GM19043 (cell line): Measurements from ENCODE around the gene BNC2.

ENCODE experiments used
- ATAC-seq: cut with Tn5 transposase; IDR thresholded peaks from one replicate; pipeline ENCODE4 v1.9.1; 2021; ENCODE audit warnings: low read depth; ENCODE audit not compliant: unreplicated experiment

The BNC2 gene

DNA sequence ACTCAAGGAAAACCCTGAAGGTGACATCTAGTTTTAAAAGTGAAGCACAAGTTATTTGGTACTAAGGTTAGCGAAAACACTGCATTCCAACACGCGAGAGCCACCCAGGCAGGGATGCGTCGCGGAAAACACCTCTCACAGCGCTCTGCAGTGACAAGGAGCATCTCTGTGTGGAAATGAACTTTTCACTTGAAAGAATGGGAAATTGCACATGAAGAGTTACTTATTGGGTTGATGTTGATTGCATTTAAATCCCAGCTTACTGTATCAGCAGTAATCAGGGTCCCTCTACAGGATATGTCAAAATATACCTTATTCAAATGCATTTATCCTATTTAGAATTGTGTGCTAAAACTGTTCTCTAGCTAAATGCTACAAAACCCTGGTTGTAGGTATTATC lies 144.4 kb downstream of the BNC2 start:
- ATAC-seq = no peak

DNA sequence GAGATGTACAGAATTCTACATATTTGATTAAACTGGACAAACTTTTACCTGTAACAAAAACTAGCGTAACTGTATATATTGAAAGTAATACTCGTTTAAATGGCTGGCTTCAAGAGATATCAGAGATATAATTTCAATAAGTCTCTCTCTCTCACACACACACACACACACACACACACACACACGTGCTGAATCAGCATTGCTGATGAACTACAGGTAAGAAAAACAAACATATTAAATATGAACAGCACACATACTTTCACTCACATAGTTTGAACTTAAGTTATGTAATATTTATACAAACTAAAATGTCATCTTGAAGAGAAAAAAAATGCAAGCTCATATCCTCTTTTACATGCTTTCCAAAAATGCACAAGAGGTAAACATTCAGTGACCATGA lies 145.4 kb downstream of the BNC2 start:
- ATAC-seq = no peak

DNA sequence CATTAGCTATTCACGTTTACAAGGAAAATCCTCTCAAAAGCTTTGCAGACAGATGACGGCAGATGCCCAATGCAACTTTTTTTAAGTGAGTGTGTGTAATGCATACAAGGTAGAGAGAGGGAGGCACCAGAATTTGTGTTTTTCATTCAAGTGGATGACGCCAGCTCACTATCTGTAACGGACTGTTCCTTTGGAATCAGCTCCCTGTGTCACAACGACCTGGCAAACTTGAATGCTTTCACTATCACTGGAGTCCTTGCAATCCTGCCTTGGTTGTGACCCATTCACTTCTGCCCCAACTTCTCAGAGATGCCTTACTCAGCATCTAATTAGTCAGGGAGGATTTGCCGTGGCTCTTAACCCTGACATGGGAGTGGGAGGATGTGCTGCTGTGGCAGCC lies 148.5 kb downstream of the BNC2 start:
- no peak for ATAC-seq

GRCh38 chr9:16720386-16720785 lies 150.1 kb downstream of the BNC2 start:
- no peak for ATAC-seq

DNA sequence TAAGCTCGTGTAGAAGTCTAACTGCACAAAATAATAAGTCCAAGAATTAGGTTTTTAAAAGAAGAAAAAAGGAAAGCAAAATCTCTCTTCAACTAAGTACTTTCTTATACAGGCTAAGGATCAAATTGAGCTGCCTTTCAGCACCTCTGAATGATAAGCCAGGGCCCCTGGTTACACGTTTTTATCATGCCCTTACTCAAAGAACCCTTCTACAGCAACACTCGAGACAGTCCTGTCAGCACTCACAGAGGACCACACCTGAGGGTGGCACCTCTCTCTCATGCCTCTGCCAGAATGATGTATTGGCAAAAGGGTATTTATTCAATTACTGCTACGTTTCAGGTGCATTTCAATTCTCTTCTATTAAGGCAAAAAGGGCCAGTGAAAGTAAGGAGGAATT lies 150.5 kb downstream of the BNC2 start:
- ATAC-seq = no peak

DNA sequence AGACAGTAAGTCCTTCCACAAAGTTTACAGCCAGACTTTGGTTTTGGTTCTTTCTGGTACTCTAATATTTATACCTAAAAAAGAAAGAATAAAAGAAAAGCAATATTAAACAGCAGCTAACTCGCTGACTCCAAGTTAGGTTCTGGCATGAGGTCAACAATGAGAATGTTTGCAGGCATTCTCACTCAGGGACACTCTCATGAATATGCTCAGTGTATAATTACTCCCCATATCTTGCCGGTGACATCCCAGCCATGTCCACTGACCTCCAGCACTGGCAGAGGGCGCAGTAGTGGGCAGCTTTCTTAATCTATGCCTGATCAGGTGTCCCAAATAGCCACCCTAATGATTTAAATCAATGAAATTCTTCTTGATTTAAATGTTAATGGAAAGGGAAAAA lies 151.5 kb downstream of the BNC2 start:
- ATAC-seq = no peak

- no peak for ATAC-seq
Observed at GRCh38 chr9:16718296-16718695, 152.2 kb downstream of the BNC2 start.

- no peak for ATAC-seq
Observed at GRCh38 chr9:16716601-16717000, 153.9 kb downstream of the BNC2 start.

DNA sequence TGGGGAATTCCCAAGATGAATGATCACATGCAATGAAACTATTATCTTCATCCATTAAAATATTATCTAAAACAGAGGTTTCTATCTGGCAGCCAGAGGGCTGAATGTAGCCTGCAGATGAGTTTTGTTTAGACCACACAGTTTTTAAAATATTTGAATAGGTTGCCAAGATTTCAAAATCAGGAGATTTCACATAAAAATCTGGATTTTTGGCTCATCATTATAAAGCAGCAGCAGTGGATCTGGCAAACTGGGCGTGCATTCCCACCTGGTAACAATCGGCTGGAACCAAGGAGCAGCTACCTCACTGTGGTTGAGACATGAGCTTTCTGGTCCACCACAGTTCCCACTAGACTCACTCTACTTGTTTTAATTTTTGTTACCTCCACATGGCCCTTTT lies 155.1 kb downstream of the BNC2 start:
- no peak for ATAC-seq

DNA sequence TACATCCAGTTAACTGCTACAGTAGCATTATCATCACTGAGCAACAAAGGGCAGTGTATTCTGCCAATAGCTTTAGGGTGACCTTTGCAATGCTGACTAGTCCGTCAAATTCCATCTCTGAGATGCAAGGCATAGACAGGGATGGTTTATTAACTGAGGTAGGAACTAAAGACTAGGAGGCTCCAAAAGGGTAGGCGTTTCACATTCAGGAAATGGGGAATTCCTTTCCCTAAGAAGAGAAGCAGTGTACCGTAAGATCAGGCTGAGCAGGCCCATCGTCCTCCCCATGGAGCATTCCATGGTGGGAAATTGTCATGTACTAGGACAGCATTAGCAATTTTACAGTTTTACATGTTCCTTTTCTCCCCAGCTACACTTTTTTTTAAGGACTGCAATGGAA lies 157.7 kb downstream of the BNC2 start:
- ATAC-seq = no peak

- no peak for ATAC-seq
Observed at GRCh38 chr9:16710888-16711287, 159.6 kb downstream of the BNC2 start.

GRCh38 chr9:16709924-16710323 lies 160.5 kb downstream of the BNC2 start:
- no peak for ATAC-seq

DNA sequence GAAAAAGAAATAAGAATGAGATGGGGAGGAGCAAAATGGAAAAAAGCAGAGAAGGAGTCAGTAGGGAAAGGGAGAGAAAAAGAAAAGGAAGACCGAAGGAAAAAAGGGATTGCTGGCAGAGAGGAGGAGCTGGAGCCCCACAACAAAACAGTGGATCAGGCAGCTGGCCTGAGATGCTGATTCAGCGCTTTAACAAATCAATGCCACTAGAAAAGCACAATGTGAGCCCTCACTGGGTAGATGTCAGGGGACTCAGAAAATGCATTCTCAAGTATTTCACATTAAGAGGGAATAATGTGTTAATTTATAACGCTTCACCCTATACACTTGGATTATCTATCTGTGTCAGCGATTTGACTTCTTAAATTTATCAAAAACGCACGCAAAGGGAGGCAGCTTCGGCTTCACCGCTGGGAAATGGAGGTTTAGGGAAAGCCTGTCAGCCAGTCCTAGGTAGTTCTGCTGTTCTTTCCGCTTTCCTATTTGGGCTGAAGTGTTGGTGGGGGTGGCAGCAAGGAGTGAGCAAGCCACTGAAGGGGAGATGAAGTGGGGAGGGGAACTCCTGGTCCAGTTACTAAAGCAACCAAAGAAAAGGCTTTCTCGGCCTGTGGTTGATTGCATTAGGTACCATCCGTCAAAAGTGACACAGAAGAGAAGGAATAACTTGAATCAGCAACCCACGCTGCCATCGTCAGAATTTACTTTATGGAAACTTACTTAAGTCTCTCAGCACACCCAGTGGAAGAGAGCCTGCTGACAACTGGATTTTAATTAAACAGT lies 161.6 kb downstream of the BNC2 start:
- ATAC-seq = no peak

DNA sequence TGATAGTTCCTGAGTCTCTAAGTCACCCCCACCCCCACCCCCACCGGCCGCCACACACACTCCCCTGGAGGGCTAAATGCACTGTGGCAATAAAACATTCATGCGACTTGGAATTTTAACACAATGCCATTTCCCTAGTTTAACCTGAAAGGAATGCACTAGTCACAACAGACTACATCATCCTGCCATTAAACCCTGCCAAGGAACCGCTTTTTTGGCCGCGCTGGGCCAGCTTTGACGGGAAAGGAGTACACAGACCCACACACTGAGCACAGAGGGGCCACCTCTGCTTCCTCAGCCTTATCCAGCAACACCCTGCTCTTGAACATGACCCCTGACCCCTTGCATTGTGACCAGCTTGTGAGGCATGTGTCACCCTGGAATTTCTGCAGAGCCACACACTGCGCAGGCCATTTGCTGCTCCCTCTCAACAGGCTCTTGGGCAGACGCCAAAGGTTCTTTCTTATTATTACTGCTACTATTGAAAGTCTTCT lies 165.3 kb downstream of the BNC2 start:
- no peak for ATAC-seq

- no peak for ATAC-seq
Observed at GRCh38 chr9:16704116-16705110, 166.1 kb downstream of the BNC2 start.

DNA sequence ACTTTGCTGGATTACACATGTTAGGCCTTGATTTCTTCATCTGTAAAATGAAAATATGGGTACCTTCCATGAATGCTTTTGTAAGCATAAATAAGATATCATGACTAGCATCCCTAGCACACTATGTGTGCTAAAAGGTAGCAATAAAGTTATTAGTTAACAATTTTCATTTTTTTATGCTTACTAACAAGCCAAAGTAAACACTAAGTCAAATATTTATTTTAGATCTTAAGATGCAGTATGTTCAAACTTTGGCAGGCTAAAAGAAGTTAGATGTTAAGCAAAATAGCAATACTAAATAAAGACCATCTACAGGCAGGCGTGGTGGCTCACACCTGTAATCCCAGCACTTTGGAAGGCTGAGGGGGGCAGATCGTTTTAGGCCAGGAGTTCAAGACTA lies 169.1 kb downstream of the BNC2 start:
- ATAC-seq = no peak

- ATAC-seq = no peak
Observed at GRCh38 chr9:16693616-16694015, 176.9 kb downstream of the BNC2 start.

DNA sequence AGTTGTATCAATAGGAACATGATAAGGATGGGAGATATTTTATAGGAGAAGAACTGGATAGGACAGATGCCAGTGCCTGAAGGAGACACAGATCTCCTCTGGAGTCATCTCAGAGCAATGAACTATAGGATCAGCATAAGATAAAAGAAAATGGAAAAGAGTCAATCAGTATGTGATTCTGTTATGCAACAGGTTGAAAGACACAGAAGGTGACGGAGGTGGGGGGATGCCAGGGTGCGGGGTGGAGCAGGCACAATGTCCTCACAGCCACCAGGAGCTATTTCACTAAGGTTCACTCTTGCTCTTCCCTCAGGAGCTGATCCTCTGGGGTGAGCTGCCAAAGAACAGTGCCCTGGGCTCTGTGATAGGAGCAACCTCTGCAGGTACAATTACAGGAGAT lies 179.8 kb downstream of the BNC2 start:
- ATAC-seq = no peak

DNA sequence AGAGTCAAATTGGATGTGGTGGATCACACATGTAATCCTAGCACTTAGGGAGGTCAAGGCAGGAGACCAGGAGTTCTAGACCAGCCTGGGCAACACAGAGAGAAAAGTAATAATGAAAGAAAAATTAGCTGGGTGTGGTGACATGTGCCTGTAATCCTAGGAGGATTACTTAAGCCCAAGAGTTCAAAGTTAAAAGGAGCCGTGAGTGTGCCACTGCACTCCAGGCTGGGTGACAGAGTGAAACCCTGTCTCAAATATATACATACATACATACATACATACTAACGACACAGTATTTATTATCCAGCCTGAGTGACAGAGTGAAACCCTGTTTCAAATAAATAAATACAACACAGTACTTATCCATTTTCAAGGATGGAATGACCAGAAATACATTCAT lies 180.3 kb downstream of the BNC2 start:
- ATAC-seq = no peak

- no peak for ATAC-seq
Observed at GRCh38 chr9:16689351-16689938, 181.0 kb downstream of the BNC2 start.

DNA sequence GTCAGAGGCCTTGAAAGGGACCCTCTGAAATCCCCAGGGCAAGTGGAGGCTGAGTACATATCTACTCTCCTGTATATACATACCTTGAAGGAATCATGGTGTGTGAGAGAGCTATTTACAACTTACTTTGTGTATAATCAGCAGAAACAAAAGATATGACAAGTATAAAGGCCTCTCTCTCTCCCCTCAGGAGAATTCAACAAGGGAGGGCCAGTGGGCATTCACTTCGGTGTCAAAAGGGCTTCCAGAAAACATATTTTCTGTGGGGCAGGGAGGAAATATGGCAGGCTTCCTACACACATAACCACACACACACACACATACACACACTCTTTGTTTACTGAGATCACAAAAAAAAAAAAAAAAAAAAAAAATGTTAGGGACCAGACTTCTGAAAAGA lies 181.7 kb downstream of the BNC2 start:
- ATAC-seq = no peak
